Activated B cell treated with CpG ODN at 0.5 μM for 24 hours (primary cell): ENCODE data around the gene MAPK8IP1. TPM values are rescaled to one million over a fixed set of nuclear protein-coding genes. Genes with fewer than 3 reads are reported as not detected.

Experiments used
- ATAC-seq: fragments of 200-7000 bp; cut with Tn5 transposase; one replicate; pipeline ENCODE4 v1.10.0; 2021; ENCODE audit warnings: low read depth, mild to moderate bottlenecking, moderate library complexity
- CTCF ChIA-PET: fragments of 350-600 bp; sonication (Branson Sonifier 250); formaldehyde crosslinking; loops from one replicate; lab custom pipeline; 2021; ENCODE audit warnings: antibody characterized with exemption; lab: Charles Lee
- POLR2A ChIA-PET: fragments of 350-600 bp; sonication (Branson Sonifier 250); formaldehyde crosslinking; loops from one replicate; lab custom pipeline; 2021; ENCODE audit warnings: antibody characterized with exemption; lab: Charles Lee
- DNase-seq: peaks from one replicate; pipeline ENCODE4 v3.0.0; 2022
- H3K27ac Mint-ChIP-seq: one replicate; pipeline ENCODE4 v1.8.0; 2020; ENCODE audit warnings: mixed read lengths
- H3K27me3 Mint-ChIP-seq: one replicate; pipeline ENCODE4 v1.8.0; 2021; ENCODE audit warnings: mixed read lengths
- H3K36me3 Mint-ChIP-seq: one replicate; pipeline ENCODE4 v1.8.0; 2021; ENCODE audit warnings: low read depth, mixed read lengths
- H3K4me1 Mint-ChIP-seq: one replicate; pipeline ENCODE4 v1.8.0; 2021; ENCODE audit warnings: mixed read lengths
- H3K4me3 Mint-ChIP-seq: one replicate; pipeline ENCODE4 v1.8.0; 2020; ENCODE audit warnings: mild to moderate bottlenecking, mixed read lengths
- H3K9me3 Mint-ChIP-seq: one replicate; pipeline ENCODE4 v1.8.0; 2020; ENCODE audit warnings: mixed read lengths
- CTCF ChIP-seq: fragments of 200-600 bp; IDR thresholded peaks from one replicate; pipeline ENCODE4 v1.8.0; 2022; ENCODE audit warnings: antibody characterized with exemption, mild to moderate bottlenecking
- intact Hi-C: fragments of 100-400 bp; cut with micrococcal nuclease; formaldehyde crosslinking; loops from one replicate; pipeline ENCODE4 v1.15.1; 2024
- total RNA-seq: library from RNA; stranded (reverse); gene quantifications from 2 replicates; pipeline ENCODE4 v1.2.3, GENCODE V29; 2022

Gene MAPK8IP1
- total RNA-seq, 1 donor from 2014 or later = 1.9 TPM

GRCh38 chr11:45853332-45854219 lies 31.9 kb upstream of the MAPK8IP1 start:
- Mint-ChIP-seq H3K27me3 (no peaks in the 10 kb centered on the region), H3K4me1 (peaks cover 44% of the 10 kb centered on the region), H3K36me3 (peaks cover 45% of the 10 kb centered on the region), H3K27ac (no peak overlapping the region), H3K9me3 (no peaks in the 10 kb centered on the region), H3K4me3 (no peak overlapping the region)
- no peak for TF ChIP-seq CTCF
- DNase-seq (no peak), ATAC-seq (no peak)
- ChIA-PET POLR2A (no interaction called here), CTCF (no interaction called here)
- intact Hi-C loops = loop anchor here (1.0 kb wide), 1 partner anchor 82 kb away; no protein-coding TSS in a partner anchor

GRCh38 chr11:45855308-45855707 lies 30.1 kb upstream of the MAPK8IP1 start:
- CTCF ChIA-PET = no interaction called here
- peaks cover 33% of the 10 kb centered on the region for H3K4me1 Mint-ChIP-seq
- no peak overlapping the region for H3K27ac Mint-ChIP-seq
- no peak overlapping the region for H3K4me3 Mint-ChIP-seq
- DNase-seq (no peak), ATAC-seq (no peak)
- no peaks in the 10 kb centered on the region for H3K9me3 Mint-ChIP-seq
- POLR2A ChIA-PET = interaction anchor here (0.6 kb wide), 1 partner anchor 25 kb away, joined by 9 read pairs; no protein-coding TSS in a partner anchor
- intact Hi-C loops = no loop called here
- H3K27me3 Mint-ChIP-seq = no peaks in the 10 kb centered on the region
- peaks cover 57% of the 10 kb centered on the region for H3K36me3 Mint-ChIP-seq
- TF ChIP-seq CTCF = no peak

- Mint-ChIP-seq H3K9me3 (no peaks in the 10 kb centered on the region), H3K36me3 (peaks cover 59% of the 10 kb centered on the region), H3K27ac (no peak overlapping the region), H3K27me3 (no peaks in the 10 kb centered on the region), H3K4me3 (no peak overlapping the region), H3K4me1 (peaks cover 26% of the 10 kb centered on the region)
- DNase-seq = no peak
- no peak for ATAC-seq
- ChIA-PET POLR2A (no interaction called here), CTCF (no interaction called here)
- TF ChIP-seq CTCF = no peak
- intact Hi-C loops = no loop called here
Measured at GRCh38 chr11:45856044-45856468, 29.4 kb upstream of the MAPK8IP1 start.

- Mint-ChIP-seq H3K27me3 (no peaks in the 10 kb centered on the region), H3K36me3 (peaks cover 75% of the 10 kb centered on the region), H3K4me1 (peaks cover 9% of the 10 kb centered on the region), H3K4me3 (no peak overlapping the region), H3K9me3 (no peaks in the 10 kb centered on the region), H3K27ac (no peak overlapping the region)
- CTCF ChIA-PET = no interaction called here
- no peak for TF ChIP-seq CTCF
- ATAC-seq = no peak
- no peak for DNase-seq
- intact Hi-C loops = no loop called here
- POLR2A ChIA-PET = no interaction called here
Measured at GRCh38 chr11:45857961-45858474, 27.4 kb upstream of the MAPK8IP1 start.

- CTCF ChIA-PET = no interaction called here
Measured at GRCh38 chr11:45858751-45859398, 26.6 kb upstream of the MAPK8IP1 start.

More at GRCh38 chr11:45858751-45859398, 26.6 kb upstream of the MAPK8IP1 start:
- ATAC-seq (no peak), DNase-seq (no peak)
- H3K27me3 Mint-ChIP-seq = no peaks in the 10 kb centered on the region
- H3K4me1 Mint-ChIP-seq = peaks cover 5% of the 10 kb centered on the region
- no peaks in the 10 kb centered on the region for H3K9me3 Mint-ChIP-seq
- H3K27ac Mint-ChIP-seq = no peak overlapping the region
- intact Hi-C loops = no loop called here
- POLR2A ChIA-PET = no interaction called here
- peaks cover 81% of the 10 kb centered on the region for H3K36me3 Mint-ChIP-seq
- H3K4me3 Mint-ChIP-seq = no peak overlapping the region
- no peak for TF ChIP-seq CTCF
